ENCODE measurements around the gene CXCR6. TPM values are rescaled to one million over a fixed set of nuclear protein-coding genes. Genes with fewer than 3 reads are reported as not detected.
A peak's percentile ranks its signal among the peaks of the same experiment; 100 is the strongest.

CXCR6 gene
- total and polyA plus RNA-seq, 2 experiments from 2014 or later = 0.06 TPM; not detected in 1

DNA sequence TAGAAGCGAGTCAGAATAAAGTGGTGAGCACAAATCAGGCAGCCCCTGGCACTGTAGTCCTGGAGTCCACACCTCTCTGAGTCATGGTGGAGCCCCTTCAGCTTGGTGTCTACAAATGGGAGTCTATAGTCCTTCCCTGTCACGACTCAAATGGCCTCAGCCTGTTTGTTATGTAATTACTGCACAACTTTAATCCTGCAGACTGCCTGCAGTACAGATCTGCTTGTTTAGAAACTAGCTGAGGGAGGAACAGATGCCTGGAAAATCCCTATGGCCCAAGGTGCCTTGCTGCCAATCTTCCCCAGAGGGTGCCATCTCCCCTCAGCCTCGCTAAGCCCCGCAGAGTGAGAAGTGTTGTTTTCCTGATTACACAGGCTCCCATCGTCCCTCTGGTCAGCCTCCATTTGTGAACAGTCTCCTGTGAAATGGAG is 3.9 kb upstream of the CXCR6 start:
- no peaks in the 10 kb centered on the region for H3K9me3 ChIP-seq (ENCODE audit: low read depth)
- no peaks in the 10 kb centered on the region for H3K36me3 ChIP-seq
- no peaks in the 10 kb centered on the region for H3K27me3 ChIP-seq
- DNase-seq (ENCODE audit: low read depth in 1 of 2, low spot score in 1 of 2) = no peak
- H3K27ac ChIP-seq = peak overlapping the region; percentile 25
- TF ChIP-seq, protein P1, sequence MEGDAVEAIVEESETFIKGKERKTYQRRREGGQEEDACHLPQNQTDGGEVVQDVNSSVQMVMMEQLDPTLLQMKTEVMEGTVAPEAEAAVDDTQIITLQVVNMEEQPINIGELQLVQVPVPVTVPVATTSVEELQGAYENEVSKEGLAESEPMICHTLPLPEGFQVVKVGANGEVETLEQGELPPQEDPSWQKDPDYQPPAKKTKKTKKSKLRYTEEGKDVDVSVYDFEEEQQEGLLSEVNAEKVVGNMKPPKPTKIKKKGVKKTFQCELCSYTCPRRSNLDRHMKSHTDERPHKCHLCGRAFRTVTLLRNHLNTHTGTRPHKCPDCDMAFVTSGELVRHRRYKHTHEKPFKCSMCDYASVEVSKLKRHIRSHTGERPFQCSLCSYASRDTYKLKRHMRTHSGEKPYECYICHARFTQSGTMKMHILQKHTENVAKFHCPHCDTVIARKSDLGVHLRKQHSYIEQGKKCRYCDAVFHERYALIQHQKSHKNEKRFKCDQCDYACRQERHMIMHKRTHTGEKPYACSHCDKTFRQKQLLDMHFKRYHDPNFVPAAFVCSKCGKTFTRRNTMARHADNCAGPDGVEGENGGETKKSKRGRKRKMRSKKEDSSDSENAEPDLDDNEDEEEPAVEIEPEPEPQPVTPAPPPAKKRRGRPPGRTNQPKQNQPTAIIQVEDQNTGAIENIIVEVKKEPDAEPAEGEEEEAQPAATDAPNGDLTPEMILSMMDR (IDR thresholded peaks at IDR 0.05; ENCODE audit: low read depth, low read length) = no peak
- no peak overlapping the region for H3K4me3 ChIP-seq
- peaks cover 23% of the 10 kb centered on the region for H3K4me1 ChIP-seq (ENCODE audit: low read depth)

- Histone ChIP-seq H3K9me3 (ENCODE audit: low read depth) (no peaks in the 10 kb centered on the region), H3K36me3 (no peaks in the 10 kb centered on the region), H3K27ac (peak overlapping the region; percentile 25), H3K27me3 (no peaks in the 10 kb centered on the region), H3K4me3 (no peak overlapping the region), H3K4me1 (ENCODE audit: low read depth) (peaks cover 23% of the 10 kb centered on the region)
- TF ChIP-seq, protein P1 (IDR thresholded peaks at IDR 0.05; ENCODE audit: low read depth, low read length) = no peak
- no peak for DNase-seq (ENCODE audit: low read depth in 1 of 2, low spot score in 1 of 2)
Measured at GRCh38 chr3:45940004-45940780, 3.1 kb upstream of the CXCR6 start.

DNA sequence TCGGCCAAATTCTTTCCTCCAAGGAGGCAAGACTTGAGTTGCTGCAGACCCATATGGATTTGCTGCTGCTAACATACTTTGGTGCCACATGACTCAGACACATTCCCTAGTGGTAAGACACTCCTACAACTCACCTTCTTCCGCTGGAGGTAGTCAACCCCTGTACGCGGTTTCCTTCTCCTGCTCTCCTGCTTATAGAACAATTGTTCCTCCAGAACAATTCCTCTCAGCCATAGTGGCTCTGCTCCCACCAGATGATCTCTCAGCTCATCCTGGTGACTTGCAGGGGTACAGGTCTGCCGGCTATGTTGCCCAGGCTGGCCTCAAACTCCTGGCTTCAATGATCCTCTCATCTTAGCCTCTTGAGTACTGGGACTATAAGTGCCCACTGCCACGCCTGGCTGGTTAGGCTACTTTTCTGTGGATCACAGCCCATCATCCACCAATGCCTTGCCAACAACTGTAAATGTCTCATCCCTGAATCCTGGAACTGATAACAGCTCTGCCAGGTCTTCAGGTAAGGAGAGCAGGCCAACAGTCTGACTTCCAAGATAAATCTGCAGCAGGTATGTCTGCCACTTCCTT is 2.4 kb upstream of the CXCR6 start:
- TF ChIP-seq, protein P1 (IDR thresholded peaks at IDR 0.05; ENCODE audit: low read depth, low read length) = no peak
- no peaks in the 10 kb centered on the region for H3K9me3 ChIP-seq (ENCODE audit: low read depth)
- no peak for DNase-seq (ENCODE audit: low read depth in 1 of 2, low spot score in 1 of 2)
- H3K36me3 ChIP-seq = no peaks in the 10 kb centered on the region
- no peak overlapping the region for H3K27ac ChIP-seq
- no peaks in the 10 kb centered on the region for H3K27me3 ChIP-seq
- peaks cover 23% of the 10 kb centered on the region for H3K4me1 ChIP-seq (ENCODE audit: low read depth)
- no peak overlapping the region for H3K4me3 ChIP-seq

DNA sequence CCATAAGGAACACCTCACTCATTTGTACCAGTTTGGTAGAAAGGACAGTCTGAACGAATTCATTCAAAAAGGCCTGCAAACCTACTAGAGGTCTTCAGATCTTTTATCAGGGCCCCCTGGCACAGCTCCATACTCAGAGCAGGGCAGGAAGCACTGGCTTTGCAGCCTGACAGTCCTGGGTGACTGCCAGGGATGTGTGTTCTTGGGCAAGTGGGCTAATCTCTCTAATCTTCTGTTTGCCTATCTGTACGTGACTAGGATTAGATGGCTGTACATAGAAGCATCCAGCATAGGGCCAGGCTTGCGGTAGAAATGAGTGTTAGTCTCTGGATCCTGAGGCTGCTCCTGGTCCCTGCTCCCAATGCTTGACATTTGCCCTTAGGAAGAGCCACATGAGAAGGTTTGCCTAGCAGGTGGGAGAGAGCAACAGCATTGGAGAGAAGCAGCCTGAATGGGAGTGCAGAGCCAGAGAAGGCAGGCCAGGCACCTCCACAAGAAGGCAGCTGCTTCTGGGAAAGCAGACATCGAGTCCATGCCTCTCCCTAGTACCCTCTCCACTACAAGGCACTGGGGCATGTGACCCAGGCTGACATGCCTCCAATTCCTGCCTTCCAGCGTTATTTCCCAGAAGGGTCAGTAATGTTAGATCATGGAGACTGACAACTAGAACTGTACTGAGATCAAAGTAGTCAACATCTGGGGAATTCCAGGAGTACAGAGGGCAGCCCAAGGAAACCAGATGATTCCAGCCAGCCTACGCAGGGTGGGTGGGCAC is 1.0 kb upstream of the CXCR6 start:
- TF ChIP-seq, protein P1 (IDR thresholded peaks at IDR 0.05; ENCODE audit: low read depth, low read length) = no peak
- DNase-seq (ENCODE audit: low read depth in 1 of 2, low spot score in 1 of 2) = peak in 1 of 2 donors; percentile 27
- Histone ChIP-seq H3K27me3 (no peaks in the 10 kb centered on the region), H3K4me1 (ENCODE audit: low read depth) (peaks cover 23% of the 10 kb centered on the region), H3K36me3 (no peaks in the 10 kb centered on the region), H3K9me3 (ENCODE audit: low read depth) (no peaks in the 10 kb centered on the region), H3K27ac (peak overlapping the region; percentile 69), H3K4me3 (no peak overlapping the region)

- no peak for DNase-seq (ENCODE audit: low read depth in 1 of 2, low spot score in 1 of 2)
- H3K9me3 ChIP-seq (ENCODE audit: low read depth) = no peaks in the 10 kb centered on the region
- H3K27ac ChIP-seq = no peak overlapping the region
- peaks cover 5% of the 10 kb centered on the region for H3K36me3 ChIP-seq
- H3K4me1 ChIP-seq (ENCODE audit: low read depth) = peaks cover 12% of the 10 kb centered on the region
- TF ChIP-seq, protein P1 (IDR thresholded peaks at IDR 0.05; ENCODE audit: low read depth, low read length) = no peak
- H3K27me3 ChIP-seq = no peaks in the 10 kb centered on the region
- no peak overlapping the region for H3K4me3 ChIP-seq
Measured at GRCh38 chr3:45944830-45945620, 1.8 kb downstream of the CXCR6 start.
